ENCODE measurements around the gene KLF11.

Gene KLF11

GRCh38 chr2:10072656-10073480 is 29.5 kb downstream of the KLF11 start:
- no peak overlapping the region for H3K4me3 ChIP-seq (ENCODE audit: low read depth, low read length)
- H3K27ac ChIP-seq (ENCODE audit: low read depth, low read length): no peak overlapping the region
- H3K9ac ChIP-seq (ENCODE audit: low read depth, low read length): no peak overlapping the region
- H3K4me1 ChIP-seq (ENCODE audit: control insufficient read depth, insufficient read depth, low read length): peaks cover 9% of the 10 kb centered on the region
- no peaks in the 10 kb centered on the region for H3K36me3 ChIP-seq (ENCODE audit: control insufficient read depth, insufficient read depth, low read length)
- no peaks in the 10 kb centered on the region for H3K9me3 ChIP-seq (ENCODE audit: control insufficient read depth, insufficient read depth, low read length)
- peaks cover 22% of the 10 kb centered on the region for H3K27me3 ChIP-seq (ENCODE audit: control insufficient read depth, insufficient read depth, low read length)

- H3K9ac ChIP-seq (ENCODE audit: low read depth, low read length): no peak overlapping the region
- H3K4me1 ChIP-seq (ENCODE audit: control insufficient read depth, insufficient read depth, low read length): peaks cover 11% of the 10 kb centered on the region
- no peak overlapping the region for H3K4me3 ChIP-seq (ENCODE audit: low read depth, low read length)
- no peaks in the 10 kb centered on the region for H3K9me3 ChIP-seq (ENCODE audit: control insufficient read depth, insufficient read depth, low read length)
- no peaks in the 10 kb centered on the region for H3K36me3 ChIP-seq (ENCODE audit: control insufficient read depth, insufficient read depth, low read length)
- H3K27ac ChIP-seq (ENCODE audit: low read depth, low read length): no peak overlapping the region
- H3K27me3 ChIP-seq (ENCODE audit: control insufficient read depth, insufficient read depth, low read length): peaks cover 30% of the 10 kb centered on the region
Measured at GRCh38 chr2:10073706-10074105, 30.4 kb downstream of the KLF11 start.

GRCh38 chr2:10075101-10075500 is 31.8 kb downstream of the KLF11 start:
- Histone ChIP-seq H3K36me3 (ENCODE audit: control insufficient read depth, insufficient read depth, low read length) (no peaks in the 10 kb centered on the region), H3K27ac (ENCODE audit: low read depth, low read length) (no peak overlapping the region), H3K4me1 (ENCODE audit: control insufficient read depth, insufficient read depth, low read length) (peaks cover 16% of the 10 kb centered on the region), H3K4me3 (ENCODE audit: low read depth, low read length) (no peak overlapping the region), H3K27me3 (ENCODE audit: control insufficient read depth, insufficient read depth, low read length) (peaks cover 38% of the 10 kb centered on the region), H3K9me3 (ENCODE audit: control insufficient read depth, insufficient read depth, low read length) (no peaks in the 10 kb centered on the region), H3K9ac (ENCODE audit: low read depth, low read length) (no peak overlapping the region)

- H3K4me3 ChIP-seq (ENCODE audit: low read depth, low read length): no peak overlapping the region
- H3K27me3 ChIP-seq (ENCODE audit: control insufficient read depth, insufficient read depth, low read length): peaks cover 42% of the 10 kb centered on the region
- peaks cover 16% of the 10 kb centered on the region for H3K4me1 ChIP-seq (ENCODE audit: control insufficient read depth, insufficient read depth, low read length)
- no peak overlapping the region for H3K27ac ChIP-seq (ENCODE audit: low read depth, low read length)
- H3K9ac ChIP-seq (ENCODE audit: low read depth, low read length): no peak overlapping the region
- H3K36me3 ChIP-seq (ENCODE audit: control insufficient read depth, insufficient read depth, low read length): no peaks in the 10 kb centered on the region
- no peaks in the 10 kb centered on the region for H3K9me3 ChIP-seq (ENCODE audit: control insufficient read depth, insufficient read depth, low read length)
Measured at GRCh38 chr2:10075571-10076209, 32.3 kb downstream of the KLF11 start.

GRCh38 chr2:10076511-10076910 is 33.2 kb downstream of the KLF11 start:
- Histone ChIP-seq H3K4me1 (ENCODE audit: control insufficient read depth, insufficient read depth, low read length) (peaks cover 16% of the 10 kb centered on the region), H3K27me3 (ENCODE audit: control insufficient read depth, insufficient read depth, low read length) (peaks cover 49% of the 10 kb centered on the region), H3K9me3 (ENCODE audit: control insufficient read depth, insufficient read depth, low read length) (no peaks in the 10 kb centered on the region), H3K36me3 (ENCODE audit: control insufficient read depth, insufficient read depth, low read length) (no peaks in the 10 kb centered on the region), H3K9ac (ENCODE audit: low read depth, low read length) (no peak overlapping the region), H3K27ac (ENCODE audit: low read depth, low read length) (no peak overlapping the region), H3K4me3 (ENCODE audit: low read depth, low read length) (no peak overlapping the region)

GRCh38 chr2:10076988-10077527 is 33.7 kb downstream of the KLF11 start:
- Histone ChIP-seq H3K36me3 (ENCODE audit: control insufficient read depth, insufficient read depth, low read length) (no peaks in the 10 kb centered on the region), H3K27me3 (ENCODE audit: control insufficient read depth, insufficient read depth, low read length) (peaks cover 49% of the 10 kb centered on the region), H3K9ac (ENCODE audit: low read depth, low read length) (no peak overlapping the region), H3K4me1 (ENCODE audit: control insufficient read depth, insufficient read depth, low read length) (peaks cover 16% of the 10 kb centered on the region), H3K4me3 (ENCODE audit: low read depth, low read length) (no peak overlapping the region), H3K9me3 (ENCODE audit: control insufficient read depth, insufficient read depth, low read length) (no peaks in the 10 kb centered on the region), H3K27ac (ENCODE audit: low read depth, low read length) (no peak overlapping the region)

- peaks cover 15% of the 10 kb centered on the region for H3K4me1 ChIP-seq (ENCODE audit: control insufficient read depth, insufficient read depth, low read length)
- H3K9ac ChIP-seq (ENCODE audit: low read depth, low read length): no peak overlapping the region
- no peak overlapping the region for H3K4me3 ChIP-seq (ENCODE audit: low read depth, low read length)
- peaks cover 52% of the 10 kb centered on the region for H3K27me3 ChIP-seq (ENCODE audit: control insufficient read depth, insufficient read depth, low read length)
- no peaks in the 10 kb centered on the region for H3K9me3 ChIP-seq (ENCODE audit: control insufficient read depth, insufficient read depth, low read length)
- H3K27ac ChIP-seq (ENCODE audit: low read depth, low read length): no peak overlapping the region
- no peaks in the 10 kb centered on the region for H3K36me3 ChIP-seq (ENCODE audit: control insufficient read depth, insufficient read depth, low read length)
Measured at GRCh38 chr2:10078001-10078400, 34.7 kb downstream of the KLF11 start.

GRCh38 chr2:10078704-10079265 is 35.4 kb downstream of the KLF11 start:
- peaks cover 7% of the 10 kb centered on the region for H3K4me1 ChIP-seq (ENCODE audit: control insufficient read depth, insufficient read depth, low read length)
- no peaks in the 10 kb centered on the region for H3K36me3 ChIP-seq (ENCODE audit: control insufficient read depth, insufficient read depth, low read length)
- no peak overlapping the region for H3K9ac ChIP-seq (ENCODE audit: low read depth, low read length)
- H3K4me3 ChIP-seq (ENCODE audit: low read depth, low read length): peak overlapping the region; percentile 62
- H3K27me3 ChIP-seq (ENCODE audit: control insufficient read depth, insufficient read depth, low read length): peaks cover 54% of the 10 kb centered on the region
- H3K9me3 ChIP-seq (ENCODE audit: control insufficient read depth, insufficient read depth, low read length): no peaks in the 10 kb centered on the region
- no peak overlapping the region for H3K27ac ChIP-seq (ENCODE audit: low read depth, low read length)

- Histone ChIP-seq H3K4me3 (ENCODE audit: low read depth, low read length) (peak overlapping the region; percentile 62), H3K36me3 (ENCODE audit: control insufficient read depth, insufficient read depth, low read length) (no peaks in the 10 kb centered on the region), H3K27me3 (ENCODE audit: control insufficient read depth, insufficient read depth, low read length) (peaks cover 54% of the 10 kb centered on the region), H3K27ac (ENCODE audit: low read depth, low read length) (no peak overlapping the region), H3K9ac (ENCODE audit: low read depth, low read length) (no peak overlapping the region), H3K9me3 (ENCODE audit: control insufficient read depth, insufficient read depth, low read length) (no peaks in the 10 kb centered on the region), H3K4me1 (ENCODE audit: control insufficient read depth, insufficient read depth, low read length) (peaks cover 7% of the 10 kb centered on the region; the same call in 1 of the 2 replicates)
Measured at GRCh38 chr2:10079266-10079869, 36.0 kb downstream of the KLF11 start.

GRCh38 chr2:10079870-10080535 is 36.7 kb downstream of the KLF11 start, which contains the start of gene CYS1:
CYS1 (minus strand) TSS chr2:10080411; CDS start chr2:10080223, 188 bp downstream.
- Histone ChIP-seq H3K4me1 (ENCODE audit: control insufficient read depth, insufficient read depth, low read length) (peaks cover 7% of the 10 kb centered on the region; the same call in 1 of the 2 replicates), H3K27ac (ENCODE audit: low read depth, low read length) (no peak within 1 kb of the TSS), H3K9ac (ENCODE audit: low read depth, low read length) (no peak within 1 kb of the TSS), H3K9me3 (ENCODE audit: control insufficient read depth, insufficient read depth, low read length) (no peaks in the 10 kb centered on the region), H3K4me3 (ENCODE audit: low read depth, low read length) (peak within 1 kb of the TSS; percentile 62), H3K36me3 (ENCODE audit: control insufficient read depth, insufficient read depth, low read length) (no peaks in the 10 kb centered on the region), H3K27me3 (ENCODE audit: control insufficient read depth, insufficient read depth, low read length) (peaks cover 54% of the 10 kb centered on the region)
